K562 (cell line): ENCODE data around the gene GADL1. TPM values are rescaled to one million over a fixed set of nuclear protein-coding genes. Genes with fewer than 3 reads are reported as not detected.

Source experiments
- ATAC-seq: fragments of 200-7000 bp; cut with Tn5 transposase; 3 replicates; pipeline ENCODE4 v1.9.1; 2020; ENCODE audit warnings: moderate library complexity
- BruUV-seq: library from RNA; stranded (reverse); fragments of 400-500 nt; replicated peaks from 2 replicates; lab custom pipeline; 2021; lab: Mats Ljungman, UMichigan
- CTCF ChIA-PET: fragments of 300-600 bp; formaldehyde crosslinking; extraction: SDS; loops from one replicate; lab custom pipeline; 2021; ENCODE audit warnings: low intra/inter-chr PET ratio; lab: Yijun Ruan, JAX
- POLR2A ChIA-PET: fragments of 300-600, 350-650 bp; sonication (Branson Sonifier 250); formaldehyde crosslinking; extraction: SDS; loops from one replicate; lab custom pipeline; 2021; ENCODE audit warnings: antibody characterized with exemption, inconsistent platforms; lab: Yijun Ruan, JAX
- DNase-seq, 4 experiments: peaks; one replicate each; pipeline versions ENCODE4 v3.0.0 to v3.0.0-alpha.2; 2011 to 2018; ENCODE audit warnings: low spot score in 3 of 4, mixed read lengths in 3 of 4; ENCODE audit errors: extremely low read depth in 1 of 4
- FAIRE-seq: peaks from 2 replicates; lab custom pipeline; 2011; peaks lifted over from hg19 to GRCh38; lab: Jason Lieb, UNC
- H2AFZ ChIP-seq: 2 replicates; pipeline ENCODE4 v1.6.0; 2011; ENCODE audit warnings: low read depth, low read length, control low read depth, inconsistent platforms
- H3K27ac ChIP-seq: fragments of 200-600 bp; 3 replicates; pipeline ENCODE4 v1.8.0; 2011; ENCODE audit warnings: low read depth, mild to moderate bottlenecking, control low read depth, inconsistent platforms, low read length, moderate library complexity, mixed read lengths; ENCODE audit errors: extremely low read depth
- H3K27me3 ChIP-seq, 2 experiments: fragments of 300-600 bp in 1 of 2; 2 replicates in 1 of 2; 3 replicates in 1 of 2; pipeline versions ENCODE4 v1.6.0 to v1.8.0; 2011; ENCODE audit warnings: inconsistent platforms in 2 of 2, low read length in 2 of 2, mild to moderate bottlenecking in 1 of 2, mixed read lengths in 1 of 2, moderate library complexity in 1 of 2; ENCODE audit not compliant: control insufficient read depth in 2 of 2, insufficient read depth in 2 of 2
- H3K36me3 ChIP-seq: fragments of 300-600 bp; 3 replicates; pipeline ENCODE4 v1.8.0; 2011; ENCODE audit warnings: mild to moderate bottlenecking, low read length, inconsistent platforms; ENCODE audit not compliant: control insufficient read depth, insufficient read depth
- H3K4me1 ChIP-seq, 2 experiments: fragments of 200-600 bp in 1 of 2; replicated peaks in 1 of 2; 2 replicates in 1 of 2; 3 replicates in 1 of 2; pipeline versions ENCODE4 v1.5.1 to v1.8.0; 2011; ENCODE audit warnings: inconsistent platforms in 2 of 2, low read length in 2 of 2, mild to moderate bottlenecking in 1 of 2, mixed read lengths in 1 of 2, moderate library complexity in 1 of 2; ENCODE audit not compliant: control insufficient read depth in 2 of 2, insufficient read depth in 2 of 2
- H3K4me2 ChIP-seq: 2 replicates; pipeline ENCODE4 v1.6.1; 2011; ENCODE audit warnings: low read length, control low read depth, inconsistent platforms, mixed read lengths; ENCODE audit not compliant: insufficient read depth
- H3K4me3 ChIP-seq: fragments of 200-600 bp; sonication (generic), shearing (Covaris generic); 2 replicates; pipeline ENCODE4 v1.5.1; 2016; ENCODE audit warnings: control low read depth, inconsistent platforms
- H3K79me2 ChIP-seq: fragments of 200-600 bp; 3 replicates; pipeline ENCODE4 v1.8.0; 2011; ENCODE audit warnings: low read length, inconsistent platforms; ENCODE audit not compliant: control insufficient read depth, insufficient read depth
- H3K9ac ChIP-seq, 2 experiments: 2 replicates each; pipeline versions ENCODE4 v1.6.0 to v1.6.1; 2011; ENCODE audit warnings: low read depth in 2 of 2, low read length in 2 of 2, control low read depth in 1 of 2, inconsistent platforms in 1 of 2, mild to moderate bottlenecking in 1 of 2, mixed read lengths in 1 of 2; ENCODE audit not compliant: insufficient read depth in 1 of 2
- H3K9me1 ChIP-seq: one replicate; pipeline ENCODE4 v1.6.0; 2011; ENCODE audit warnings: inconsistent platforms, mild to moderate bottlenecking, low read length, moderate library complexity; ENCODE audit not compliant: control insufficient read depth, insufficient read depth
- H3K9me3 ChIP-seq: replicated peaks from 2 replicates; pipeline ENCODE4 v1.5.1; 2011; ENCODE audit warnings: low read depth, low read length, inconsistent platforms; ENCODE audit not compliant: control insufficient read depth, insufficient read depth
- H4K20me1 ChIP-seq: replicated peaks from 2 replicates; pipeline ENCODE4 v1.6.1; 2011; ENCODE audit warnings: low read length, inconsistent platforms, mixed read lengths; ENCODE audit not compliant: control insufficient read depth, insufficient read depth
- BCL6 ChIP-seq: fragments of 250-450 bp; sonication (Bioruptor Pico); IDR thresholded peaks from 2 replicates; pipeline ENCODE4 v1.4.0; 2020
- CCAR2 ChIP-seq: fragments of 200-400 bp; formaldehyde crosslinking; IDR thresholded peaks from 2 replicates; pipeline ENCODE4 v1.6.1; 2017; ENCODE audit warnings: mild to moderate bottlenecking, low read depth, low read length
- CCNT2 ChIP-seq: IDR thresholded peaks from 2 replicates; pipeline ENCODE4 v1.6.1; 2011; ENCODE audit warnings: borderline replicate concordance, low read depth, mild to moderate bottlenecking, moderate library complexity, mixed read lengths, low read length; ENCODE audit not compliant: insufficient read length; ENCODE audit errors: extremely low read depth
- E2F5 ChIP-seq: sonication (generic); formaldehyde crosslinking; IDR thresholded peaks from 2 replicates; pipeline ENCODE4 v1.8.0; 2022; ENCODE audit warnings: mild to moderate bottlenecking, missing genetic modification reagents
- EP400 ChIP-seq: fragments of 450-650 bp; IDR thresholded peaks from 2 replicates; pipeline ENCODE4 v1.6.1; 2017; ENCODE audit warnings: antibody characterized with exemption, mild to moderate bottlenecking, moderate library complexity
- FIP1L1 ChIP-seq: fragments of 200-400 bp; formaldehyde crosslinking; IDR thresholded peaks from 2 replicates; pipeline ENCODE4 v1.6.1; 2018; ENCODE audit warnings: mild to moderate bottlenecking, low read depth, low read length; ENCODE audit not compliant: poor library complexity, severe bottlenecking
- NFIX ChIP-seq: fragments of 250-450 bp; sonication (Bioruptor Pico); IDR thresholded peaks from 2 replicates; pipeline ENCODE4 v1.4.0; 2020; ENCODE audit warnings: low read depth, mild to moderate bottlenecking, moderate library complexity
- PCBP1 ChIP-seq: fragments of 200-400 bp; formaldehyde crosslinking; IDR thresholded peaks from 2 replicates; pipeline ENCODE4 v1.6.1; 2018; ENCODE audit warnings: mild to moderate bottlenecking, low read depth, low read length; ENCODE audit not compliant: poor library complexity, severe bottlenecking
- PTBP1 ChIP-seq: fragments of 200-400 bp; formaldehyde crosslinking; IDR thresholded peaks from 2 replicates; pipeline ENCODE4 v1.6.1; 2017; ENCODE audit warnings: low read depth, low read length
- RREB1 ChIP-seq: fragments of 250-450 bp; sonication (Bioruptor Pico); IDR thresholded peaks from 2 replicates; pipeline ENCODE4 v1.4.0; 2020
- SAFB ChIP-seq: fragments of 200-400 bp; formaldehyde crosslinking; IDR thresholded peaks from 2 replicates; pipeline ENCODE4 v1.6.1; 2017; ENCODE audit warnings: low read depth, low read length, borderline replicate concordance
- SUPT5H ChIP-seq: fragments of 450-650 bp; IDR thresholded peaks from 2 replicates; pipeline ENCODE4 v1.6.1; 2016
- TAF7 ChIP-seq: fragments of 450-650 bp; IDR thresholded peaks from 2 replicates; pipeline ENCODE4 v1.6.1; 2016; ENCODE audit warnings: missing genetic modification characterization, missing compliant biosample characterization
- TBP ChIP-seq: optimal IDR thresholded peaks from 2 replicates; pipeline ENCODE3; 2011; ENCODE audit warnings: low read depth, low read length, improper control_type of control experiment
- ZEB2 ChIP-seq: fragments of 450-650 bp; IDR thresholded peaks from 2 replicates; pipeline ENCODE4 v1.6.1; 2016
- ZNF217 ChIP-seq: sonication (generic); formaldehyde crosslinking; IDR thresholded peaks from 2 replicates; pipeline ENCODE4 v1.8.0; 2022; ENCODE audit warnings: mild to moderate bottlenecking, missing genetic modification reagents
- ZNF764 ChIP-seq: fragments of 250-450 bp; sonication (Bioruptor Pico); IDR thresholded peaks from 2 replicates; pipeline ENCODE4 v1.4.0; 2020; ENCODE audit warnings: low read depth, mild to moderate bottlenecking, moderate library complexity
- WGBS: fragments of 100-300 bp; shearing (Covaris generic); methylation state at CpG from one replicate; pipeline ENCODE4 v1.1.6; 2016; ENCODE audit warnings: low coverage, mixed read lengths; ENCODE audit not compliant: insufficient coverage; ENCODE audit errors: missing lambda C conversion rate; 5-methylcytosine and 5-hydroxymethylcytosine counted together
- in situ Hi-C: fragments of 300-500 bp; cut with MboI; formaldehyde crosslinking; loops from 4 replicates; pipeline ENCODE4 v1.15.0; 2018; ENCODE audit warnings: inconsistent platforms, mixed read lengths
- intact Hi-C: fragments of 100-400 bp; cut with micrococcal nuclease; formaldehyde crosslinking; loops from 2 replicates; pipeline ENCODE4 v1.14.2; 2022
- polyA plus RNA-seq, 8 experiments: library from polyadenylated mRNA; depleted of rRNA in 4 of 8; stranded (reverse) in 5 of 8; unstranded in 3 of 8; fragments of >200 nt; fragmentation: Nextera tagmentation in 2 of 8; fragmentation: Illumina TruSeq in 1 of 8; extraction: Ambion mirVana in 2 of 8; extraction: Trizol in 1 of 8; gene quantifications; 2 replicates each; pipeline versions ENCODE4 v1.2.1 to v1.2.3, GENCODE V29; 2011 to 2014; ENCODE audit warnings: inconsistent platforms in 1 of 8, missing spikeins in 1 of 8
- total RNA-seq, 7 experiments: library from RNA; depleted of rRNA in 6 of 7; stranded (reverse); fragments of >200 nt in 6 of 7; fragmentation: Illumina TruSeq in 2 of 7; extraction: Trizol in 2 of 7; gene quantifications; 2 replicates each; pipeline versions ENCODE4 v1.2.1 to v1.2.3, GENCODE V29; 2011 to 2021; ENCODE audit warnings: low replicate concordance in 1 of 7

GADL1 gene
- total and polyA plus RNA-seq, 9 of the 15 experiments (the other 6 are each of a cell fraction or from before 2014, with no cell fraction given) = 0.07 TPM; not detected in 8

- 3% methylated on average over 4 of the region's 4 CpGs for whole genome bisulfite sequencing
- Histone ChIP-seq H3K4me1 (no peaks in the 10 kb centered on the region), H4K20me1 (no peaks in the 10 kb centered on the region), H3K79me2 (no peaks in the 10 kb centered on the region), H3K36me3 (no peaks in the 10 kb centered on the region), H3K4me3 (no peak overlapping the region), H3K4me2 (no peak overlapping the region), H2AFZ (no peak overlapping the region), H3K9me1 (no peaks in the 10 kb centered on the region), H3K9me3 (no peaks in the 10 kb centered on the region), H3K9ac (no peak overlapping the region), H3K27me3 (no peaks in the 10 kb centered on the region), H3K27ac (no peak overlapping the region)
- ChIA-PET POLR2A (no interaction called here), CTCF (no interaction called here)
- in situ Hi-C loops = no loop called here
- intact Hi-C loops = no loop called here
- FAIRE-seq = no peak
- DNase-seq = no peak
- no peak for ATAC-seq
- BruUV-seq = no TSS peak
- TF ChIP-seq E2F5 (CRISPR knock-in tag) = no peak
- no peak for TF ChIP-seq TBP
- TF ChIP-seq ZEB2 = no peak
- TF ChIP-seq EP400 = no peak
- TF ChIP-seq SUPT5H = no peak
- no peak for TF ChIP-seq ZNF764 (CRISPR knock-in tag)
- TF ChIP-seq FIP1L1 = no peak
- no peak for TF ChIP-seq SAFB
- no peak for TF ChIP-seq BCL6 (CRISPR knock-in tag)
- TF ChIP-seq RREB1 (CRISPR knock-in tag) = no peak
- no peak for TF ChIP-seq CCNT2
- no peak for TF ChIP-seq PCBP1
- no peak for TF ChIP-seq TAF7 (tag)
- no peak for TF ChIP-seq CCAR2
- no peak for TF ChIP-seq ZNF217 (CRISPR knock-in tag)
- TF ChIP-seq PTBP1 = no peak
- TF ChIP-seq NFIX (CRISPR knock-in tag) = no peak
Observed at GRCh38 chr3:30742796-30743619, 151.5 kb downstream of the GADL1 start.
